Stimulated activated CD8-positive, alpha-beta memory T cell treated with anti-CD3 and anti-CD28 coated beads, Interleukin-12 subunit alpha, Interleukin-12 subunit beta, amount 100 ng/mL, for 24 hours (primary cell): ENCODE results near the gene FBXO21.
A peak's percentile ranks its signal among the peaks of the same experiment; 100 is the strongest.

Experiments used
- DNase-seq: peaks from one replicate; pipeline ENCODE4 v3.0.0-alpha.2; 2020; ENCODE audit errors: extremely low read depth

Gene FBXO21

GRCh38 chr12:117165342-117165741, 24.9 kb downstream of the FBXO21 start:
- DNase-seq: no peak

- DNase-seq: no peak
These were observed 27.6 kb downstream of the FBXO21 start for GRCh38 chr12:117162633-117163032.

GRCh38 chr12:117162167-117162539, 28.1 kb downstream of the FBXO21 start:
- no peak for DNase-seq

GRCh38 chr12:117161460-117162166, 28.7 kb downstream of the FBXO21 start:
- DNase-seq: no peak

GRCh38 chr12:117159674-117160073, 30.6 kb downstream of the FBXO21 start:
- no peak for DNase-seq

GRCh38 chr12:117158911-117159553, 31.2 kb downstream of the FBXO21 start:
- DNase-seq: no peak

- DNase-seq: no peak
These were observed 32.2 kb downstream of the FBXO21 start for GRCh38 chr12:117158096-117158495.

- peak; percentile 42 for DNase-seq
These were observed 34.8 kb downstream of the FBXO21 start for GRCh38 chr12:117155278-117156060.

GRCh38 chr12:117152793-117153775, 37.2 kb downstream of the FBXO21 start:
- DNase-seq: no peak

GRCh38 chr12:117151403-117152031, 38.8 kb downstream of the FBXO21 start:
- no peak for DNase-seq

- DNase-seq: no peak
These were observed 40.8 kb downstream of the FBXO21 start for GRCh38 chr12:117149431-117149830.

GRCh38 chr12:117148642-117149041, 41.6 kb downstream of the FBXO21 start:
- no peak for DNase-seq

GRCh38 chr12:117147639-117148038, 42.6 kb downstream of the FBXO21 start:
- DNase-seq: no peak

GRCh38 chr12:117145597-117146154, 44.6 kb downstream of the FBXO21 start:
- DNase-seq: no peak

GRCh38 chr12:117144599-117144998, 45.7 kb downstream of the FBXO21 start:
- DNase-seq: no peak

GRCh38 chr12:117143008-117143532, 47.2 kb downstream of the FBXO21 start:
- no peak for DNase-seq

- DNase-seq: no peak
These were observed 48.2 kb downstream of the FBXO21 start for GRCh38 chr12:117142094-117142493.

GRCh38 chr12:117141097-117141898, 49.0 kb downstream of the FBXO21 start:
- no peak for DNase-seq

- no peak for DNase-seq
These were observed 49.7 kb downstream of the FBXO21 start for GRCh38 chr12:117140397-117141096.
